Measurements from ENCODE around the gene AREG.

DNA sequence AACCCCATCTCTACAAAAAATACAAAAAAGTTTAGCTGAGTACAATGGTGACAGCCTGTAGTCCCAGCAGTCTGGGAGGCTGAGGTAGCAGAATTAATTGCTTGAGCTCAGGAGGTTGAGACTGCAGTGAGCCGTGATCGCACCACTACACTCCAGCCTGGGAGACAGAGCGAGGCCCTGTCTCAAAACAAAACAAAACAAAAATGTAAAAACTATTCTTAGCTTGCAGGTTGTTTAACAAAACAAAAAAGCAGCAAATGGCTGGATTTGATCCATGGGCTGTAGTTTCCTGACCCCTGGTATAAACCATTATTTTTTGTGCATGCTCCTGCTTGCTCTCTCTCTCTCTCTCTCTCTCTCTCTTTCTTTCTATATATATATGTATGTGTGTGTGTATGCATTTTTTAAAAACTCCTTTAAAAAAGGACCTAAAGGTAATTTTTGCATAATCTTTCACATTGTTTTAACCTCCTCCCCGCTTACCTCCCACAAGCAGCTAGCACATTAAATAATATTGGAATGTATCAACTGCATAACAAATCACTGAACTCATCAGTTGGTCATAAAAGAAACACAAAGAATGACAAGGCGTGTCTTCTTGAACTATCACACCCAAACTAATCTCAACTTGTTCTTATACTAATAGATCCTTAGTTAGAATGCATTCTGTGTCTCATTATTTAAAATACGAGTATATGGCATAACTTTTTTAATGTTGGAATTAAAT lies 4.8 kb downstream of the AREG start:
- TF ChIP-seq, protein P1, sequence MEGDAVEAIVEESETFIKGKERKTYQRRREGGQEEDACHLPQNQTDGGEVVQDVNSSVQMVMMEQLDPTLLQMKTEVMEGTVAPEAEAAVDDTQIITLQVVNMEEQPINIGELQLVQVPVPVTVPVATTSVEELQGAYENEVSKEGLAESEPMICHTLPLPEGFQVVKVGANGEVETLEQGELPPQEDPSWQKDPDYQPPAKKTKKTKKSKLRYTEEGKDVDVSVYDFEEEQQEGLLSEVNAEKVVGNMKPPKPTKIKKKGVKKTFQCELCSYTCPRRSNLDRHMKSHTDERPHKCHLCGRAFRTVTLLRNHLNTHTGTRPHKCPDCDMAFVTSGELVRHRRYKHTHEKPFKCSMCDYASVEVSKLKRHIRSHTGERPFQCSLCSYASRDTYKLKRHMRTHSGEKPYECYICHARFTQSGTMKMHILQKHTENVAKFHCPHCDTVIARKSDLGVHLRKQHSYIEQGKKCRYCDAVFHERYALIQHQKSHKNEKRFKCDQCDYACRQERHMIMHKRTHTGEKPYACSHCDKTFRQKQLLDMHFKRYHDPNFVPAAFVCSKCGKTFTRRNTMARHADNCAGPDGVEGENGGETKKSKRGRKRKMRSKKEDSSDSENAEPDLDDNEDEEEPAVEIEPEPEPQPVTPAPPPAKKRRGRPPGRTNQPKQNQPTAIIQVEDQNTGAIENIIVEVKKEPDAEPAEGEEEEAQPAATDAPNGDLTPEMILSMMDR (IDR thresholded peaks at IDR 0.05): no peak
- no peak for TF ChIP-seq POLR2A (IDR thresholded peaks at IDR 0.05)
